T-helper 2 cell (primary cell): ENCODE measurements around the gene SHC1.

ENCODE experiments used
- DNase-seq, 5 experiments: peaks; one replicate each; pipeline versions ENCODE4 v3.0.0 to v3.0.0-alpha.2; 2012 to 2022

The SHC1 gene

DNA sequence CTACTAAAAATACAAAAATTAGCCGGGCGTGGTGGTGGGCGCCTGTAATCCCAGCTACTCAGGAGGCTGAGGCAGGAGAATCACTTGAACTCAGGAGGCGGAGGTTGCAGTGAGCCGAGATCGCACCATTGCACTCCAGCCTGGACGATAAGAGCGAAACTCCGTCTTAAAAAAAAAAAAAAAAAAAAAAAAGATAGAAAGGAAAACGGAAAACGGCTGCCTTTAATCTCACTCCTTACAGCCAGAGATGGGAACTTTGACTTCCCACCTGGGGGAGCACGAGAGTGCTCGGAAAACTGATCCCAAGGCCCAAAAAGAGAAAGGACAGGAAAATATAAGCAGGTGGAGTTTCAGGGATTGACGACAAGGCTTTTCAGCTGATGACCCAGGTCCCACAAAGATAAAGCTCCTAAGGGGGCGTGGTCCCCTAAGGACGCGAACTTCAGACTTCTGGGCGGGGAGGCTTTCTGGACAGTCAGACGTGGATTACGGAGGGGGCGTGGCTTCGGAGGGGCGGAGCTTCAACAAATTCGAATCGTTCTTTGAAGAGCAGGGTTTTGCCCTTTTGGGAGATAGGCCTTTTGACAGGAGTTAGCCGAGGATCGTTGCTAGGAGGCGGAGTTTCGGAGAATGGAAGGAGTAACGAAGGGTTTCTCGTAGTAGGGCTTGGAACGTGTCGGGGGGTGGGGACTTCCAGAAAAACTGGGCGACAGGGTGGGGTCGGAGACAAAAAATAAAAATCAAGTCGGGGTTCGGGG is 3.0 kb upstream of the SHC1 start:
- peak; percentile 80 to 95 (median 86) for DNase-seq

DNA sequence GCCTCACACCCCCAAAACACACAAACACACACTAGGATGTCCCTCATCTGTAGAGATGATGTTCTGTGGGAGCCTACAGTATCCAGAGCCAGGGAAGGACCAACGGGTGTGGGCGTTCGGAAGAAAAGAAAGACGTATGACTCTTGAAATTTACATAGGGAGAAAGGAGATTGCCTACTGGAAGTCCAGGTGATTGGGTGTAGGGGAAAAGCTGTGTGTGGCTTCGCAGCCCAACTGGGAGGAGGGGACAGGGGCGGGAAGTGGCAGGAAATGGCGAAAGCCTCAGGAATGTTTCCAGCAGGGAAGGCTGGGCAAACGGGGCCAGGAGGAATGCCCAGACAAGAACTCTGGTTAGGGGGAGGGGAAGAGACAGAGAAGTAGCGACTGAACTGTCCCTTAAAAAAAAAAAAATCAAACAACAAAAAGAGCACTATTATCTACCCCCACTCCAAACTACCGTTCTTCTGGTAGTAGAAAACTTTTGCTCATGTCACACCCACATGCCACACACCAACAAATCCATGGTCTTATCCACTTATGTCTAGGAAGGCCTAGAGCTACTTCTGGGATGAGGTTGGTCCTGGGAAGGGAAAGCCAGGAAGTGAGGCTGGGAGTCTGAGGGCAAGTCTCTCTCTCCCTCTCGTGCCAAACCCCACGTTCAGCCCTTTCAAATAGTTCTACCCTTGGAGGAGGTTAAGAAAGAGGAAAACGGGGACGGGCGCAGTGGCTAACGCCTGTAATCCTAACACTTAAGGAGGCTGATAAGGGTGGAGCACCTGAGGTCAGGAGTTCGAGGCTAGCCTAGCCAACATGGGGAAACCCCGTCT is 2.2 kb upstream of the SHC1 start:
- no peak for DNase-seq

DNA sequence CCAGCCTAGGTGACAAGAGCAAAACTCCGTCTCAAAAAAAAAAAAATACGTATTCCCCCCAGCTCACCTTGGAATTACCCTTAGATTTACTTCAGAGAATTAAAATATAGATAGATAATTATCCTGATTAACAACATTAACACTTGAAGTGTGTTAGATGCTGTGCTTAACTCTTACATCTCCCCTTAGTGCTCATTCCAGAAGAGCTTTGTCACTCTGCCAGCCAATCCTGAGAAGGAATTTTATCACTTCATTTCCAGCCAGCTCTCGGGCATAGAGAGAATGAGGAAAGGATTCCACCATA is 1.6 kb upstream of the SHC1 start:
- DNase-seq, result no peak

DNA sequence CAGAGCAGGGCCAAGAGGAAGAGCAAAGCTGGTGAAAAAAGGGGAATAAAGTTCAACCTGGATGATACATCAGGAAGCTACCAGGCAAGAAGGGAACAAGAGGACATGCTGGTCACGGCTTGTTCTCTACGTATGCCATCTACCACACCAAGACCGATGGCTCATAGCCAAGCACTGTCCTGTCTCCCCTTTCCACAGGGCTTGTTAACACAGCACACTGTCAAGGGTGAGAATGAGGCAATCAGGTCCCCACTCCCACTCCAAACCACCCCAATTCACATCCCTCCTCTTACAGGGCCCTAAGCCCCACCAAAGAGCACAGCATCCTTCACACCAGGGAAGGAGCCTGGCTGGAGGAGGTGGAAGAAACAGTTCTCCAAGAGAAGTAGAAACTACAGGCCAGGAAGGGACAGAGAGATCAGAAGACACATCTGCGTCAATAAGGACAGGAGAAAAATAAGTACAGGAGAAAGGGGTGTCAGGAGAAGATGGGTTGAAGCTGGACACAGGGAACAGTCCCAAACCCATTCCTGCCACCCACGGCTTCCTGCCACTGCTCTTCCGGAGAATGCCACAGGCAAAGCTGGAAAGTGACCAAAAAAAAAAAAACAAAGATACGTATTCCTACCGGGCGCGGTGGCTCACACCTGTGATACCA is 923 bp upstream of the SHC1 start:
- DNase-seq, result no peak

DNA sequence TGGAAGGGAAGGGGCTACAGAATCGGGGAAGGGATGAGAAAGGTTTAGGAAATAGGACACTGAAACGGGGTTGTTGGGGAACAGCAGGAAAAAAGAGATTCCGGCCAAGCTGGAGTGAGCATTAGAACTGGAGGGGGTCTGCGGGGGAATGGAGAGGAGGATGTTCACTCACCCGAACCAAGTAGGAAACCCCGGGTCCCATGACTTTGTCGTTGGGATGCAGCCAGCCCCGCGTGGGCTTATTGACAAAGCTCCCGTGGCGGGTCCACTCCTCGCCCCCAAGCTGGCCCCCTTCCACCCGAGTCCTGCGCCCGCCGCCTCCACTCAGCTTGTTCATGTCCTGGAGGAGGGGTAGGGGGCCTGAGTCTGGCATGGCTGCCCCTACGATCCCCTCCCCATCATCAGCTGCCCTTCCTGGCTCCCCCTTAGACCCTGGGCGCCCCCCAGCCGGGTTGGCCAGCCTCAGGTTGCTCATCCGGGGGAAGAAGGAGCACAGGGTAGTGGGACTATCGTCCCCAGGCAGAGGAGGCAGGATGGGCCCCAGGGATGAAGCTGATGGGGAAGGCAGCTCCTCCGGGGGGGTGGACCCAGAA is 591 bp downstream of the SHC1 start:
- DNase-seq, result no peak

DNA sequence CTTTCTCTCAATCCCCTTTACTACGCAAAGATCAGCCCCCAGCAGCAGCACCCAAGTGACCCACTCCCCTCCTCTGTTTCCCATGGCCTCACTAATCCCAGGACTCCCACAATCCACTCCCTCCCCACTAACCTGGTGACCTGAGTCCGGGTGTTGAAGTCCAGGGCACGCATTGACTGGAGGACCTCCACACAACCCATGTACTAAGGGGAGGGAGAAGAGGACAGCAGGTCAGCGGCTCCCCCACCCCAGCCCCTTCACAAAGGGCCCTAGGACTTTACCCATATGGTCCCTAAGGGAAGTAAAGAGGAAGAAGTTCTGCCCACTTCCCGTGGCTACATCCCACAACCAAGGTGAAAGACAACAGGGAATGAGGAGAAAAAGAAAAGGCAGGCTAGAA is 1.3 kb downstream of the SHC1 start:
- DNase-seq, result no peak

DNA sequence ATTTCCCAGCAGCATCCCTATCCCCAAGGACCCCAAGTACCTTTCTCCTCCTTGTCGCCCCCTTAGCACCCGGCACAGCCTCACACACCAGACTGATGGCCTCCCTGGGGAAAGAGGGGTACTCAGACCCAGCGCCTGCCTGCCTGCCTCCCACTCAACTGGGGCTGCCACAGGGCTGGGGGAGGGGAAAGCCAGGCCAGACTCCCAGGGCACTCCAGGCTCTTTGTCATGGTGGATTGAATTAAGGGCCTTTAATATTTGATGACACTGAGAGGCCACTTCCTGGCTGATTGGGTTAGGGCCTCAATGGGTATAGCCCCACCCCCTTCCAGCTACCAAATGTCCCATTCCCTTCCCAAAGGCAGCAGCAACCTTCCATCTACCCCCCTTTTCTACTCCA is 1.8 kb downstream of the SHC1 start:
- no peak for DNase-seq

DNA sequence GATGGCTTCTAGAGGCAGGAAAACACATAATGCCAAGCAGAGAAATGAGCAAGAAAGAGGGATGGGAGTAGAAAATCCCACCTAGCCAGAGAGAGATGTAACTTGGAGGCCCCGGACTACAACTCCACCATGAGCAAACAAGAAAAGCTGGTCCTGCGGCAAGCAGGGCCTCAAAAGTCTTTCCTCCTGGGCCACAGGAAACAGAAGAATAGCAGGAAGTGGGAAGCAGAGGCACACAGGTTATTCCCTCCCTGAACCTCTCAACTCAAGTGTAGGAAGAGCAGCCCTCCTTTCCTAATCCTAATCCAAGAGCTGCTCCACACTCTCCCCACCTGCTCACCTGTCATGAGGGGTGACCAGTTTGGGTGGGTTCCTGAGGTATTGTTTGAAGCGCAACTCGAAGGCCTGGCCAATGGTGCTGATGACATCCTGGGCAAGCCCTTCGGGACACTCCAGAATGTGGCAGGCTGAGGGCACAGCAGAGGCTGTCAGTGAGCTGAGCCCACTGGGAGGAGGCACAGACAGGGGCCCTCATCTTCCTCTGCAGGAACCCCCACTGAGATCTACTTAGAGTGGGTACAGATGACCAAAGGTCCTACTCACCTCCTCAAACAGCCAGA is 3.1 kb downstream of the SHC1 start:
- no peak for DNase-seq

DNA sequence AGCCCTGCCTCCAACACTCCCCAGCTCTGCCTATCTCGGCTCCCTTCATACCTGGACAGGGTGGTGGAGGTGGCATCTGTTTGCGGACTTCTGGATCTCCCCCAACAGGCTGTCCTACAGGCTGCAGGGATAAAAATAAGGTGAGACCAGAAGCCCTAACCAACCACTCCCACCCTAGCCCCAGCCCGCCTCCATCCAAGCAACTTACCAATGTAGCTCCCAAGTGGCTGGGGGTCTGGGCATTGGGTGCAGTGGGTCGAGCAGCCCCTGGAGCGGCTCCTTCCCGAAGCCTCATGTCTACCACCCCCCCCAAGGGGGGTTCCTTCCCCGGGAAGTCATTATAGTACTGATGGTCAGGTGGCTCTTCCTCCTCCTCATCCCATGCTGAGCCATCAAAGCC is 4.4 kb downstream of the SHC1 start:
- no peak for DNase-seq

DNA sequence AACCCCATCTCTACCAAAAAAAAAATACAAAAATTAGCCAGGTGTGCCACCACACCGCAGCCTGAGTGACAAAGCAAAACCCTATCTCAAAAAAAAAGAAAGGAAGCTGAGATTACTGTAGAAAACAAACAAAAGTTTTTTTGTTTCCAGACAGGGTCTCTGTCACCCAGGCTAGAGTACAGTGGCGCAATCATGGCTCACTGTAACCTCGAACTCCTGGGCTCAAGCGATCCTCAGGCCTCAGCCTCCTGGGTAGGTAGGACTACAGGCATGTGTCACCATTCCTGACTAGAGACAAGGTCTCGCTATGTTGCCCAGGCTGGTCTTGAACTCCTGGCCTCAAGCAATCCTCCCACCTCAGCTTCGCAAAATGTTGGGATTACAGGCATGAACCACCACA is 6.2 kb downstream of the SHC1 start:
- no peak for DNase-seq

DNA sequence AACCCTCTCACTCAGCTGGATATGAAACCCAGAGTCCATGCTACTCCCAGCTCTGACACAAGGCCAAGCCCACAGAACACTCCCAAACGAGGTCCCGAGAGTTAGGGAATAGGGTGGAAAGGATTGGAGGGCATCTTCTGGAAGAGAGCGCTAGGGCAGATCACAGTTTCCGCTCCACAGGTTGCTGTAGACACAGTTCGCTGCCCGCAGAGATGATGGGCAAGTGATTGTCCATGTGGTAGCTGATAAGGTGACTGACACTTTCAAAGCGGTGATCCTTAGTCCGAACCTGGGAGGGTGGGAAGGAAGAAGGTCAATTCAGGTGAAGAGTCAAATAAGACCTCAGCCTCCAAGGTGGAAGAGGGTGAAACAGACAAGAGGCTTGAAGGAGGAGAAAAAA is 6.9 kb downstream of the SHC1 start:
- no peak for DNase-seq

DNA sequence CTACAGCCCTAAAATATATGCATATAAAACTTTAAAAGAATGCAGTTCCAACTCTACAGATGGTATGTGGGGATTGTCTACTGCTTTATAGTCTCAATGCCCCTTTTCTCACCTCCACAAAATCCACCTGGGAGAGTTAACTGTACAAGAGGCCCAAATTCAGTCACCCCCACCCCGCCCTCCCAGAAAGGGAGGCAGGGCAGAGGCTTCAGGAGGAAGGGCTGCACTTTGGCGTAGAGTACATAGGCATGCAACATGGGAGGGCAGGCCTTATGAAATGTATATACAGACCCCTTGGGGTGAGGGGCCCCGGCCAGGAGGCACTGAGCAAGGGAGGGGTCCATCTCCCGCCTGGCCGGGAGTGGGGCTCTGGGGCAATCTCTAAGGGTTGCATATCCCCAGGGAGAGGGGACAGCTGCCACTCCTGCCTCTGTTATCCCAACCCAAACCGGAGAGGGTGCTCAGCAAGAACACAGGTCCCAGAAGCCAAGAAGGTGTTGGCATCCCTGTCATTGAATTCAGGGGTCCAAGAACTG is 7.7 kb downstream of the SHC1 start:
- no peak for DNase-seq

DNA sequence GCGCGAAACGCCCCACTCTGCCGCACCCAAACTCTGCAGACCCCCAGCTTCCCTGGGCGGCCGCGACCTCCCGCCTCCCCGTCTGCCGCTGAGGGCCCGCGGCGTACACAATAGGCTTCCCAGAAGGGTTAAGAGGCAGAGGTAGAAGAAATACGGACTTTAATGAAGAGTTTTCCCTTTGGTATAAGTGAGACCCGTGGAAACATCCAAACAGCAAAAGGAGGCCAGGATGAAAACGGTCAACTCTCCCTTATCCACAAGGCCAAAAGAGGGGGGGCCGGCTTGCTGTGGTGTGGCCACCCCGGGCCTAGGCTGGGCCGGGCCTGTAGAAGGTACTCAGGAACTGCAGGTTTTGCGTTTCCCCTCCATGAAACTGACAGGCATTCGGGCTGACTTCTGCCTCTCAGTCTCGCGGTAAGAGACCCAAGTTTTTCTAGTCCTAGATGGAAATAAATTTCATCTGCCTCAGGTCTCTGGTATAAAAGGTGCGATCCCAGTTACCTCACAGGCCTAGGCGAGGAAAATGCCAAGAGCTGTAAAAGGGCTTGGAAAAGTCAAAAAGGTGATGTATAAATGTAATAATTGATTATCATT is 8.3 kb downstream of the SHC1 start:
- peak in 1 of 5 experiments; percentile 57 for DNase-seq

DNA sequence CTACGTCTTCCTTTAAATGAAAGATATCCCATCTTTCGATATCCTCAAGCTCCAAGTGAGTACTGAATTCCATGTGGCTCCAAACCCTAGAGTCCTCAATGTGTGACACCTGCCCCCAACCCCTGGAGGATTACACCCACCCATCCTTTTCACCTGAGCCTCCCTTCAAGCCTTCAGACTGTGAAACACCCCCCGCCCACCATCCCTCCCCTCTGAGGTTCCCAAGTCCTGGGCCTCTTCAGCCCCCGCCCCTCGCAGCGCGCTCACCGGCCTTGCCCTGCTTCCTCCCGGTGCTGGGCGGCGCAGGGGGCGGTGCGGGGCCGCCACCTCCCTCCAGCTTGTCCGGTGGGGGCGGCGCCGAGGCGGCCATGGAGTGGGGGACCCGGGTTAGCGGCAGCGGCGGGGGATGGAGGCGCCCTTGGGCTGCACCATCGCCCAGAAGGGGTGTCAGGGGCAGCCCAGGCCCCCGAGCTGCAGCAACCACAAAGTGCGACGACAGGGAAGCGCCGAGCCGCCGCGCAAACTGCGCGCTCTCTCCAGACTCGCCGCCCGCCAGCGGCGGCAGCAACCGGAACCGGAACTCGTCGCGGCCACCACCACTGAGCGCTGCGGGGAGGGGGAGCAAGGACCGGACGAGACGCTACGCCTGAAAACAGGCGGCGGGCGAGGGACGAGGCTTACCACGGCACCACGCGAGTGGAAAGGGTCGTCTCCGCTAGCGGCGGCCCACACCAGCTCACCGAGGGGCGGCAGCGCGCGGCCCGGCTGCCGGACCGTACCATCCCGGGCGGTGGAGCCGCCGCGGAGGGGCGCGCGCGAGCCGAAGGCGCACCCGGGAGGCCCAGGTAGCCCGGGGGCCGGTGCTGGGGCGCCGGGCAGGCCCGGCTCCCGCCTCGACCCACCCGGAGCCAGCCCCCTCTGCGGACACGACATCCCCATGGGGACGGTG is 9.1 kb downstream of the SHC1 start, which contains the start of gene PYGO2:
TSS of gene PYGO2 (minus strand) at position 576 of the 949 bp plus-strand sequence. CDS start at position 370, 206 bp downstream.
- peak; percentile 66 to 87 (median 77) for DNase-seq

DNA sequence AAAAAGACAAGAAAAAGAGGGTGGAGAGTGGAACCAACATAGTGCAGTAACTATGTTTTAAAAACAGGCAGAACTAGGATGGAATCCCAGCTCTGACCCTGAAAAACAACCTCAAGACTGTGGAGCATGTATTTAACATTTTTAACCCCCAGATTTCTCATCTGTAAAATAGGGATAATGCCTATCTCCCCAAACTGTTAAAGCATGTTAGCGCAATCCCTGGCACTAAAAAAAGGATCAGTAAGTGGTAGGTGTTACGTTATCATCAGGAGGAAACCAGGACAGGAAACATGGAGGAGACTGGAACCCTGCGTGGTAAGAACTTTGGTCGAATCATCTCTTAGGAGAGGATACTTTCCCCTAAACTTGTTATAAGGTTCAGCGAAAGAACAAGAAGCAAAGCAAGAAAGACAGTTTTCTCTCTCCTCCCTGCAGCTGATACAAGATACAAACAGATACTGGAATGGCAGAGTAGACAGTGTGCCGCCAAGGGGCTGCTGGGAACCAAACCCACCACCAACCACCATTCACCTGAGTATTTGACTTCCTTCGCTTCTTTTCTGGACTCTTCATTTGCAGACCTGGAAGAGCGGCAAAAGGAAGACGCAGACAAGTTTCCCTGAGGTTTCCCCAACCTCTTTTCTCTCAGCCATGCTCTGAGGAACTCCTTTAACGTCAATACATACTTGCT is 10.0 kb downstream of the SHC1 start:
- no peak for DNase-seq

DNA sequence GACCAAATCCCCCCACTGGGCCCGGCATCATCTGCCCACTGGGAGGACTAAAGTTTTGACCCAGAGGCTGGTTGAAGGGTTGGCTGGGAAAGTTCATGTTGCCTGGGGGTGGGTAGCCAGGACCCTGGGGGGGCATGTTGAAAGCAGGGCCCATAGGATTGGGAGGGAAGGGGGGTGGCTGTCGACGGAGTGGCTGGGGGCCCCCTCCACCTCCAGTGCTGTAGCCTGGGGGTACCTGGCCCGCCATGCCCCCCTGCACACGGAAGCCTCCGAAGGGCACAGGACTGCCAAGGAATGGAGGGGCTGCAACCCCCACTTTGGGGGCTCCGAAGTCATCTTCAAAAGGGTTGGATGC is 11.1 kb downstream of the SHC1 start:
- DNase-seq, result no peak

DNA sequence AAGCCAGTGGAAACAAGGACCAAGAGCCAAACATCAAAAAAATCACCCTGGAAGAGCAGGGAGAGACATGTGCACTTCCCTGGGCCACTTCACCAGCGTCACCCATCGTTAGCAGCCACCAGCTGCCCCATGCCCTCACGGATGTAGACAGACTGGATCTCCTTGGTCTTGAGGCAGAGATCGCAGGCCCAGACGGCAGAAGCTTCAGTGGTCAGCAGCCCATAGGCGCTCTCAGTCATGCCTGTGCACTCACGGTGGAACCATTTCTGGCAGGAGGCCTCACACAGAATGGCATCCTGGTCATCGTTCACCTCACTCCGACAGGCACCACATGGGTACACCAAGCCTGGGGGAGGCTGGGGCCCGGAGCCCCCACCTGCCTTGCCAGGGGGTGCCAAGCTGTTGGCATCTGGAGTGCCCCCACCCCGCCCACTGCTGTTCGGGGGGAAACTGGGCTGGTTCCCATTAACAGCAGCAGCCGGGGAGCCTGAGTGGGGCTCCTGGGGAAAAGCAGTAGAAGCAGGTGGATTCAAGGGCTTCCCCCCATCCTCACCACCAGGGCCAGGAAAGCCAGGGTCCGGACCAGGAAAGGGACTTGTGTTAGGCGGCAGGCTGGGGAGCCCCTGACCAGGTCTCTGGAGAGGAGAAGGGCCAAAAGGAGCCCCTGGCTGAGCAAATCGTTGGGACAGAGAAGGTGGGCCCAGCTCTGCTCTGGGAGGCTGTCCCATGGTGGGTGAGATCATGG is 11.7 kb downstream of the SHC1 start:
- DNase-seq, result no peak

DNA sequence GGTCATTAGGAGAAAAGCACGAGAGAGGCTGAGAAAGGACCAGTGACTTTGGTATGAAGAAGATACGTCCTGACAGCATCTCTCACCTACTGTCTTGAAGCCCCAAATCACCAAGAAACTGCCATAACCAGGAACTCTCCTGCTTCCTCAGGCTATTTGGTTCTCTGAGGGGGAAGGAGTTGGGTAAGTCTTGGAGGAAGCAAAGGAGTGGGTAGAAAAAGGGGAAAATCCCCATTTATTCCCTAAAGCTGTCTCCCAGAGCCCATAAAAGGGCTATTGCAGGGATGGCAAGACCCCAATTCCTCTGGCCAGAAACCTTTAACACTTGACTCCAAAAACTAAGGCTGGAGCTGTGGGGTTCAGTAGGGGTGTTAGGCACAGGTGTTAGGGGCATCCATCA is 12.5 kb downstream of the SHC1 start:
- DNase-seq, result no peak

DNA sequence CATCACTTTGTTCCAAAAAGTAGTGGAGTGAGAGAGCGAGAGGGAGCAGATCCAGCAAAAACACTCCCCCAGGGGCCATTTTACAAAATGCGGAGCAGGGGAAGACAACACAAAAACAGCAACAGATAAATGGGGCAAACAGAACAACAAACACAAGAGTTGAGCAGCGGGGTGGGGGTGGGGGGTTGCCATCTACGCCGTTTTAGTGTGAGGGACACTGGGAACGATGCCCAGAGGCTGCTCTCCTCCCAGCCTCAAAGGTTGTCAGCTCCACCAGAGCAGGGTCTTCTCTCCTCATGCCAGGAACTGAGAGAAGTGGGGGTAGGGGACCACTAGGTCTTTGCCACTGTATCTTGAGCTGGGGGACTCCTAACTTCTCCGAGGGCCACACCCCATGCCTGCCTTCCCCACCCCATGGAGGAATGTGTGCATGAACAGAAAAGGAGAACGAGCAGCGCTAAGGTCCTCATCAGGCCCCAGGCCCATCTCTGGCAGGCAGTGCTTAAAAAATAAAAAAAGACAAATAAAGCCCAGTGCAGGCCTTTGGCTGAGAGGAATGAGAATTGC is 13.4 kb downstream of the SHC1 start:
- DNase-seq, result no peak
